ENCODE results near the gene FXYD7.

The FXYD7 gene

DNA sequence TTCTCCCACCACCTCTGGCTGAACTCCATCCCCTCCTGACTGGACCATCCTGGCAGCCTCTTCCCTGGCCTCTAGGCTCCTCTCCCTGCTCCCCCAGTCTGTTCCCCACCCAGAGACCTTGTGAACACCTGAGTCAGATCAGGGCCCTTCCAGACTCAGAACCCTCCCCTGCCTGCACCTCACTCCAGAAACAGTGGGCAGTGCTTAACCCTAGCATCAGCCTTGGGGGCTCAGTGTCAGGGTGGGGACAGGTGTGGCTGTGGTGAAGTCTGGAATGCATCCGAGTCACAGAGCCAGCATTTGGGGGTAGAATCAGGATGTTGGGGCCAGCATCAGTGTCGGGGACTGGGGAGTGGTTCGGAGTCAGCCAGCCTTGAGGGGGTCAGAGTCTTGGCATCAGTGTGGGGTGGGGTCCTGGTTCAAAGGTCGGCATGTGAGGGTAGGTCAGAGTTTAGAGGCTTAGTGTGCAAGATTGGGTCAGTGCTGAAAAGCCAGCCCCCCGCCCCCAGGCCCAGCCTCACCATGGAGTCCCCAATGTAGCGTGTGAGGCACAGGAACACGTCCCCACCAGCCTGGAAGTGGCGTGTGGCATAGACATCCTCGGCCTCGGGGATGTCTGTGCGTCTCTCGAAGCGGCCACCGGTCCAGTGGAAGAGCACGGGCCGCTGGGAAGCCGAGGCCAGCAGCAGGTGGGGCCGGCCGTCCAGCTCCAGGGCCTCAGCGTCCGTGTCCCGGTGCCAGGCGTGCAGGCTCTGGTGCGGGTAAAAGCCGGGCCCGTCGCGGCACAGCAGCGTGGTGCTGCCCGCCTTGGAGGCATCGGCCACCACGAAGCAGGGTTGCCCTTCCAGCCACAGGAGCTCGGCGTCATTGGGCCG, 17.1 kb upstream of the FXYD7 start:
- Histone ChIP-seq H3K27ac (ENCODE audit: extremely low read depth, low read depth, low read length) (no peak overlapping the region), H3K36me3 (ENCODE audit: control insufficient read depth in 2 of 2, insufficient read depth in 1 of 2, low read length in 2 of 2) (no peaks in the 10 kb centered on the region), H3K9me3 (ENCODE audit: control insufficient read depth, insufficient read depth, low read depth, low read length) (no peaks in the 10 kb centered on the region), H3K4me3 (ENCODE audit: low read depth, low read length) (no peak overlapping the region), H3K4me1 (ENCODE audit: control insufficient read depth, insufficient read depth, low read length) (peaks cover 10% of the 10 kb centered on the region)
- POLR2A ChIA-PET = no interaction called here
- CTCF ChIA-PET = interaction anchor here (0.7 to 4.8 kb wide), 7 partner anchors 10 to 59 kb away, joined by 5 to 67 read pairs (median 29); partner anchors contain the start of genes FXYD3, FXYD7 and LGI4
- peak; percentile 15; the same call in 1 of the 2 replicates for TF ChIP-seq SP2 (tag by site-specific recombination; IDR thresholded peaks at IDR 0.05)
- no peak for TF ChIP-seq ZNF366 (tag by site-specific recombination; conservative IDR thresholded peaks at IDR 0.05)
- TF ChIP-seq, protein P1, sequence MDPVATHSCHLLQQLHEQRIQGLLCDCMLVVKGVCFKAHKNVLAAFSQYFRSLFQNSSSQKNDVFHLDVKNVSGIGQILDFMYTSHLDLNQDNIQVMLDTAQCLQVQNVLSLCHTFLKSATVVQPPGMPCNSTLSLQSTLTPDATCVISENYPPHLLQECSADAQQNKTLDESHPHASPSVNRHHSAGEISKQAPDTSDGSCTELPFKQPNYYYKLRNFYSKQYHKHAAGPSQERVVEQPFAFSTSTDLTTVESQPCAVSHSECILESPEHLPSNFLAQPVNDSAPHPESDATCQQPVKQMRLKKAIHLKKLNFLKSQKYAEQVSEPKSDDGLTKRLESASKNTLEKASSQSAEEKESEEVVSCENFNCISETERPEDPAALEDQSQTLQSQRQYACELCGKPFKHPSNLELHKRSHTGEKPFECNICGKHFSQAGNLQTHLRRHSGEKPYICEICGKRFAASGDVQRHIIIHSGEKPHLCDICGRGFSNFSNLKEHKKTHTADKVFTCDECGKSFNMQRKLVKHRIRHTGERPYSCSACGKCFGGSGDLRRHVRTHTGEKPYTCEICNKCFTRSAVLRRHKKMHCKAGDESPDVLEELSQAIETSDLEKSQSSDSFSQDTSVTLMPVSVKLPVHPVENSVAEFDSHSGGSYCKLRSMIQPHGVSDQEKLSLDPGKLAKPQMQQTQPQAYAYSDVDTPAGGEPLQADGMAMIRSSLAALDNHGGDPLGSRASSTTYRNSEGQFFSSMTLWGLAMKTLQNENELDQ (tag by site-specific recombination; IDR thresholded peaks at IDR 0.05; ENCODE audit: low read depth) = no peak
- TF ChIP-seq ZNF747 (tag by site-specific recombination; IDR thresholded peaks at IDR 0.05) = 0 out of 2 replicates have a peak, but pooled peaks have one; percentile 51

DNA sequence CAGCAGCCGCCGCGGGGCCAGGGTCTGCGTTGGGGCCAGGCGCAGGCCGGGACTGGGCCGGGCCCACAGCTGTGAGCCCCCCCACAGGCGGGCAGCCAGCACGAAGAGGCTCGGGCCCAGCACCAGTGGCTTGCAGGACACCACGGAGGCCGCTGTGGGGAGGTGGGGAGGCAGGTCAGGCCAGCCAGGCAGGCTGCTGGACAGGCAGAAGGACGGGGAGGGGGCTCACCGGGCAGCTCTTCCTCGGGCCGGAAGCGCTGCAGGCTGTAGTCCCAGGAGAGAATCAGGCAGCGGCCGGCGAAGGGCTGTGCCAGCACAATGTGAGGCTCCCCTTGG, 16.5 kb upstream of the FXYD7 start:
- H3K4me3 ChIP-seq (ENCODE audit: low read depth, low read length) = no peak overlapping the region
- no peak overlapping the region for H3K27ac ChIP-seq (ENCODE audit: extremely low read depth, low read depth, low read length)
- CTCF ChIA-PET = interaction anchor here (0.7 to 4.7 kb wide), 5 partner anchors 9 to 79 kb away, joined by 4 to 29 read pairs (median 18); partner anchors contain the start of genes FXYD3, FXYD7 and LGI4
- no peaks in the 10 kb centered on the region for H3K36me3 ChIP-seq (ENCODE audit: control insufficient read depth in 2 of 2, insufficient read depth in 1 of 2, low read length in 2 of 2)
- H3K4me1 ChIP-seq (ENCODE audit: control insufficient read depth, insufficient read depth, low read length) = peaks cover 10% of the 10 kb centered on the region
- POLR2A ChIA-PET = no interaction called here
- no peaks in the 10 kb centered on the region for H3K9me3 ChIP-seq (ENCODE audit: control insufficient read depth, insufficient read depth, low read depth, low read length)
- TF ChIP-seq, protein P2, sequence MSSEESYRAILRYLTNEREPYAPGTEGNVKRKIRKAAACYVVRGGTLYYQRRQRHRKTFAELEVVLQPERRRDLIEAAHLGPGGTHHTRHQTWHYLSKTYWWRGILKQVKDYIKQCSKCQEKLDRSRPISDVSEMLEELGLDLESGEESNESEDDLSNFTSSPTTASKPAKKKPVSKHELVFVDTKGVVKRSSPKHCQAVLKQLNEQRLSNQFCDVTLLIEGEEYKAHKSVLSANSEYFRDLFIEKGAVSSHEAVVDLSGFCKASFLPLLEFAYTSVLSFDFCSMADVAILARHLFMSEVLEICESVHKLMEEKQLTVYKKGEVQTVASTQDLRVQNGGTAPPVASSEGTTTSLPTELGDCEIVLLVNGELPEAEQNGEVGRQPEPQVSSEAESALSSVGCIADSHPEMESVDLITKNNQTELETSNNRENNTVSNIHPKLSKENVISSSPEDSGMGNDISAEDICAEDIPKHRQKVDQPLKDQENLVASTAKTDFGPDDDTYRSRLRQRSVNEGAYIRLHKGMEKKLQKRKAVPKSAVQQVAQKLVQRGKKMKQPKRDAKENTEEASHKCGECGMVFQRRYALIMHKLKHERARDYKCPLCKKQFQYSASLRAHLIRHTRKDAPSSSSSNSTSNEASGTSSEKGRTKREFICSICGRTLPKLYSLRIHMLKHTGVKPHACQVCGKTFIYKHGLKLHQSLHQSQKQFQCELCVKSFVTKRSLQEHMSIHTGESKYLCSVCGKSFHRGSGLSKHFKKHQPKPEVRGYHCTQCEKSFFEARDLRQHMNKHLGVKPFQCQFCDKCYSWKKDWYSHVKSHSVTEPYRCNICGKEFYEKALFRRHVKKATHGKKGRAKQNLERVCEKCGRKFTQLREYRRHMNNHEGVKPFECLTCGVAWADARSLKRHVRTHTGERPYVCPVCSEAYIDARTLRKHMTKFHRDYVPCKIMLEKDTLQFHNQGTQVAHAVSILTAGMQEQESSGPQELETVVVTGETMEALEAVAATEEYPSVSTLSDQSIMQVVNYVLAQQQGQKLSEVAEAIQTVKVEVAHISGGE (tag by site-specific recombination; conservative IDR thresholded peaks at IDR 0.05; ENCODE audit: low read depth) = no peak
- TF ChIP-seq ZNF433 (tag by site-specific recombination; IDR thresholded peaks at IDR 0.05; ENCODE audit: low read depth) (no peak), GLI2 (tag by site-specific recombination; IDR thresholded peaks at IDR 0.05; ENCODE audit: borderline replicate concordance, low read depth) (no peak), ZNF394 (tag by site-specific recombination; IDR thresholded peaks at IDR 0.05; ENCODE audit: borderline replicate concordance) (no peak), ZNF830 (tag by site-specific recombination; IDR thresholded peaks at IDR 0.05; ENCODE audit: low read depth) (no peak), ZNF112 (tag by site-specific recombination; IDR thresholded peaks at IDR 0.05) (no peak)
- TF ChIP-seq, protein P3, sequence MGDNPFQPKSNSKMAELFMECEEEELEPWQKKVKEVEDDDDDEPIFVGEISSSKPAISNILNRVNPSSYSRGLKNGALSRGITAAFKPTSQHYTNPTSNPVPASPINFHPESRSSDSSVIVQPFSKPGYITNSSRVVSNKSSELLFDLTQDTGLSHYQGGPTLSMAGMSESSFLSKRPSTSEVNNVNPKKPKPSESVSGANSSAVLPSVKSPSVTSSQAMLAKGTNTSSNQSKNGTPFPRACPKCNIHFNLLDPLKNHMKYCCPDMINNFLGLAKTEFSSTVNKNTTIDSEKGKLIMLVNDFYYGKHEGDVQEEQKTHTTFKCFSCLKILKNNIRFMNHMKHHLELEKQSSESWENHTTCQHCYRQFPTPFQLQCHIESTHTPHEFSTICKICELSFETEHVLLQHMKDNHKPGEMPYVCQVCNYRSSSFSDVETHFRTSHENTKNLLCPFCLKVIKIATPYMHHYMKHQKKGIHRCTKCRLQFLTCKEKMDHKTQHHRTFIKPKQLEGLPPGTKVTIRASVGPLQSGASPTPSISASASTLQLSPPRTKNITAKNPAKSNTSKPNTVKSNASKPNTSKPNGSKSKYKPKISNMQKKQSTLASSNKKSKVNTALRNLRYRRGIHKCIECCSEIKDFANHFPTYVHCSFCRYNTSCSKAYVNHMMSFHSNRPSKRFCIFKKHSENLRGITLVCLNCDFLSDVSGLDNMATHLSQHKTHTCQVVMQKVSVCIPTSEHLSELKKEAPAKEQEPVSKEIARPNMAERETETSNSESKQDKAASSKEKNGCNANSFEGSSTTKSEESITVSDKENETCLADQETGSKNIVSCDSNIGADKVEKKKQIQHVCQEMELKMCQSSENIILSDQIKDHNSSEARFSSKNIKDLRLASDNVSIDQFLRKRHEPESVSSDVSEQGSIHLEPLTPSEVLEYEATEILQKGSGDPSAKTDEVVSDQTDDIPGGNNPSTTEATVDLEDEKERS (tag by site-specific recombination; IDR thresholded peaks at IDR 0.05) = no peak
- TF ChIP-seq, protein P4, sequence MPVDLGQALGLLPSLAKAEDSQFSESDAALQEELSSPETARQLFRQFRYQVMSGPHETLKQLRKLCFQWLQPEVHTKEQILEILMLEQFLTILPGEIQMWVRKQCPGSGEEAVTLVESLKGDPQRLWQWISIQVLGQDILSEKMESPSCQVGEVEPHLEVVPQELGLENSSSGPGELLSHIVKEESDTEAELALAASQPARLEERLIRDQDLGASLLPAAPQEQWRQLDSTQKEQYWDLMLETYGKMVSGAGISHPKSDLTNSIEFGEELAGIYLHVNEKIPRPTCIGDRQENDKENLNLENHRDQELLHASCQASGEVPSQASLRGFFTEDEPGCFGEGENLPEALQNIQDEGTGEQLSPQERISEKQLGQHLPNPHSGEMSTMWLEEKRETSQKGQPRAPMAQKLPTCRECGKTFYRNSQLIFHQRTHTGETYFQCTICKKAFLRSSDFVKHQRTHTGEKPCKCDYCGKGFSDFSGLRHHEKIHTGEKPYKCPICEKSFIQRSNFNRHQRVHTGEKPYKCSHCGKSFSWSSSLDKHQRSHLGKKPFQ (tag by site-specific recombination; IDR thresholded peaks at IDR 0.05) = no peak
- TF ChIP-seq, protein P5, sequence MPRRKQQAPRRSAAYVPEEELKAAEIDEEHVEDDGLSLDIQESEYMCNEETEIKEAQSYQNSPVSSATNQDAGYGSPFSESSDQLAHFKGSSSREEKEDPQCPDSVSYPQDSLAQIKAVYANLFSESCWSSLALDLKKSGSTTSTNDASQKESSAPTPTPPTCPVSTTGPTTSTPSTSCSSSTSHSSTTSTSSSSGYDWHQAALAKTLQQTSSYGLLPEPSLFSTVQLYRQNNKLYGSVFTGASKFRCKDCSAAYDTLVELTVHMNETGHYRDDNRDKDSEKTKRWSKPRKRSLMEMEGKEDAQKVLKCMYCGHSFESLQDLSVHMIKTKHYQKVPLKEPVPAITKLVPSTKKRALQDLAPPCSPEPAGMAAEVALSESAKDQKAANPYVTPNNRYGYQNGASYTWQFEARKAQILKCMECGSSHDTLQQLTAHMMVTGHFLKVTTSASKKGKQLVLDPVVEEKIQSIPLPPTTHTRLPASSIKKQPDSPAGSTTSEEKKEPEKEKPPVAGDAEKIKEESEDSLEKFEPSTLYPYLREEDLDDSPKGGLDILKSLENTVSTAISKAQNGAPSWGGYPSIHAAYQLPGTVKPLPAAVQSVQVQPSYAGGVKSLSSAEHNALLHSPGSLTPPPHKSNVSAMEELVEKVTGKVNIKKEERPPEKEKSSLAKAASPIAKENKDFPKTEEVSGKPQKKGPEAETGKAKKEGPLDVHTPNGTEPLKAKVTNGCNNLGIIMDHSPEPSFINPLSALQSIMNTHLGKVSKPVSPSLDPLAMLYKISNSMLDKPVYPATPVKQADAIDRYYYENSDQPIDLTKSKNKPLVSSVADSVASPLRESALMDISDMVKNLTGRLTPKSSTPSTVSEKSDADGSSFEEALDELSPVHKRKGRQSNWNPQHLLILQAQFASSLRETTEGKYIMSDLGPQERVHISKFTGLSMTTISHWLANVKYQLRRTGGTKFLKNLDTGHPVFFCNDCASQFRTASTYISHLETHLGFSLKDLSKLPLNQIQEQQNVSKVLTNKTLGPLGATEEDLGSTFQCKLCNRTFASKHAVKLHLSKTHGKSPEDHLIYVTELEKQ (tag by site-specific recombination; IDR thresholded peaks at IDR 0.05; ENCODE audit: borderline replicate concordance) = no peak
- TF ChIP-seq, protein P6, sequence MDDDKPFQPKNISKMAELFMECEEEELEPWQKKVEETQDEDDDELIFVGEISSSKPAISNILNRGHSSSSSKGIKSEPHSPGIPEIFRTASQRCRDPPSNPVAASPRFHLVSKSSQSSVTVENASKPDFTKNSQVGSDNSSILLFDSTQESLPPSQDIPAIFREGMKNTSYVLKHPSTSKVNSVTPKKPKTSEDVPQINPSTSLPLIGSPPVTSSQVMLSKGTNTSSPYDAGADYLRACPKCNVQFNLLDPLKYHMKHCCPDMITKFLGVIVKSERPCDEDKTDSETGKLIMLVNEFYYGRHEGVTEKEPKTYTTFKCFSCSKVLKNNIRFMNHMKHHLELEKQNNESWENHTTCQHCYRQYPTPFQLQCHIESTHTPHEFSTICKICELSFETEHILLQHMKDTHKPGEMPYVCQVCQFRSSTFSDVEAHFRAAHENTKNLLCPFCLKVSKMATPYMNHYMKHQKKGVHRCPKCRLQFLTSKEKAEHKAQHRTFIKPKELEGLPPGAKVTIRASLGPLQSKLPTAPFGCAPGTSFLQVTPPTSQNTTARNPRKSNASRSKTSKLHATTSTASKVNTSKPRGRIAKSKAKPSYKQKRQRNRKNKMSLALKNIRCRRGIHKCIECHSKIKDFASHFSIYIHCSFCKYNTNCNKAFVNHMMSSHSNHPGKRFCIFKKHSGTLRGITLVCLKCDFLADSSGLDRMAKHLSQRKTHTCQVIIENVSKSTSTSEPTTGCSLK (tag by site-specific recombination; IDR thresholded peaks at IDR 0.05) = no peak
